VCaP (cell line): ENCODE measurements around the gene NRG2.

Experiments
- H3K27ac ChIP-seq: fragments of 450-650 bp; 2 replicates; pipeline ENCODE4 v1.5.1; 2017
- CTCF ChIP-seq: fragments of 450-650 bp; conservative IDR thresholded peaks from 2 replicates; pipeline ENCODE4 v1.5.1; 2017; ENCODE audit warnings: mild to moderate bottlenecking, moderate library complexity

Gene NRG2

GRCh38 chr5:139808481-139809330 lies 234.4 kb downstream of the NRG2 start:
- H3K27ac ChIP-seq: no peak overlapping the region
- TF ChIP-seq CTCF: no peak

- no peak for TF ChIP-seq CTCF
- H3K27ac ChIP-seq: no peak overlapping the region
Observed at GRCh38 chr5:139807647-139808030, 235.5 kb downstream of the NRG2 start.

- no peak overlapping the region for H3K27ac ChIP-seq
- no peak for TF ChIP-seq CTCF
Observed at GRCh38 chr5:139806726-139807646, 236.1 kb downstream of the NRG2 start.

- no peak for TF ChIP-seq CTCF
Observed at GRCh38 chr5:139806111-139806510, 237.0 kb downstream of the NRG2 start.

GRCh38 chr5:139805545-139805944 lies 237.6 kb downstream of the NRG2 start:
- no peak for TF ChIP-seq CTCF
- no peak overlapping the region for H3K27ac ChIP-seq

More at GRCh38 chr5:139806111-139806510, 237.0 kb downstream of the NRG2 start:
- no peak overlapping the region for H3K27ac ChIP-seq

GRCh38 chr5:139804800-139805397 lies 238.2 kb downstream of the NRG2 start:
- no peak for TF ChIP-seq CTCF
- H3K27ac ChIP-seq: no peak overlapping the region

GRCh38 chr5:139803978-139804377 lies 239.1 kb downstream of the NRG2 start:
- H3K27ac ChIP-seq: no peak overlapping the region
- TF ChIP-seq CTCF: no peak
